ENCODE measurements around the gene ATG4C.

The ATG4C gene

DNA sequence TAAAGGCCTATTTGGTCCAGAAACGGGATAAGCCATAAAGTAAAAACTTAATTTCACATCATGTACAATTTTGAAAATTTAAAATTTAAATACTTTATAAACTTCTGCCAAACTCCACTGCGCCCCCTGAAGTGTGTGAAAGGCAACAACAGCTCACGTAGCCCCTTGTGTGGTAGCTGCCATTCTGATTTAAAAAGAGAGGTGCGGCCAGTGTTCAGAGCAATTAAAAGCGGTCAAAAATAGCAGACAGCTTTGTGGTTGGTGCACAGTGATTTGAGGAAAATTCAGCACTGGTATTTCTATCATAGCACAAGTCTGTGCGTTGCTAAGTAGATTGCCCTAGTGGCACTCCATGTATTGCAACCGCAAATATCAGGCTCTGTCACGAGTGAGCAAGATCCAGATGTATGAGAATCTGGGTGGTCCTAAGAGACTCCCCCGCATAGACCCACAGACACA is 122.5 kb downstream of the ATG4C start:
- DNase-seq: peak in 1 of 3 experiments; percentile 13

- no peak for DNase-seq
Observed at GRCh38 chr1:62908168-62908695, 124.3 kb downstream of the ATG4C start.

- DNase-seq: peak in 1 of 3 experiments; percentile 15
Observed at GRCh38 chr1:62912028-62912638, 128.2 kb downstream of the ATG4C start.
